GM18858 (cell line): ENCODE measurements around the gene SHANK1.

Experiments used
- ATAC-seq: cut with Tn5 transposase; IDR thresholded peaks from one replicate; pipeline ENCODE4 v1.9.1; 2021; ENCODE audit not compliant: unreplicated experiment

Gene SHANK1

GRCh38 chr19:50662651-50663481 is 56.7 kb downstream of the SHANK1 start:
- ATAC-seq: no peak

- ATAC-seq: no peak
Measured at GRCh38 chr19:50661766-50662650, 57.6 kb downstream of the SHANK1 start.

GRCh38 chr19:50661023-50661422 is 58.6 kb downstream of the SHANK1 start:
- no peak for ATAC-seq

- ATAC-seq: no peak
Measured at GRCh38 chr19:50660088-50660366, 59.6 kb downstream of the SHANK1 start.

GRCh38 chr19:50659318-50660087 is 60.1 kb downstream of the SHANK1 start:
- no peak for ATAC-seq

GRCh38 chr19:50658441-50659317 is 60.9 kb downstream of the SHANK1 start:
- ATAC-seq: no peak

- ATAC-seq: no peak
Measured at GRCh38 chr19:50657712-50658440, 61.7 kb downstream of the SHANK1 start.

GRCh38 chr19:50657222-50657669 is 62.4 kb downstream of the SHANK1 start:
- ATAC-seq: no peak

GRCh38 chr19:50654882-50655281 is 64.7 kb downstream of the SHANK1 start:
- ATAC-seq: no peak

- ATAC-seq: no peak
Measured at GRCh38 chr19:50652722-50653121, 66.9 kb downstream of the SHANK1 start.

- no peak for ATAC-seq
Measured at GRCh38 chr19:50651174-50651573, 68.4 kb downstream of the SHANK1 start.

GRCh38 chr19:50649433-50650391 is 69.9 kb downstream of the SHANK1 start, which contains the start of gene C19orf81:
C19orf81 (plus strand) TSS chr19:50649445; CDS start chr19:50649445, 0 bp downstream.
- no peak for ATAC-seq

- ATAC-seq: no peak
Measured at GRCh38 chr19:50648659-50649058, 70.9 kb downstream of the SHANK1 start.

GRCh38 chr19:50647879-50648615 is 71.6 kb downstream of the SHANK1 start:
- no peak for ATAC-seq

GRCh38 chr19:50646074-50646807 is 73.4 kb downstream of the SHANK1 start:
- ATAC-seq: no peak

GRCh38 chr19:50645107-50645506 is 74.5 kb downstream of the SHANK1 start:
- ATAC-seq: no peak

GRCh38 chr19:50644315-50644915 is 75.2 kb downstream of the SHANK1 start:
- no peak for ATAC-seq
